HL-60/S4 (cell line): ENCODE data around the gene RNASE9.
"Not testable (repeated sequence)": the region's sequence is repeated elsewhere in the genome, so short reads cannot be mapped to it uniquely, and the experiment has no call there.

ENCODE experiments used
- in situ Hi-C: fragments of 300-500 bp; cut with MboI; formaldehyde crosslinking; loops from 2 replicates; pipeline ENCODE4 v1.14.3; 2022; ENCODE audit warnings: low sequenced_read_pairs

Gene RNASE9

GRCh38 chr14:20529806-20530205 lies 31.0 kb downstream of the RNASE9 start:
- in situ Hi-C loops = loop anchor here (5.0 kb wide), 1 partner anchor 77 kb away; no protein-coding TSS in a partner anchor

GRCh38 chr14:20524027-20524426 lies 36.8 kb downstream of the RNASE9 start:
- in situ Hi-C loops = no loop called here

- in situ Hi-C loops = no loop called here
Observed at GRCh38 chr14:20522332-20522731, 38.5 kb downstream of the RNASE9 start.

GRCh38 chr14:20516921-20517320 lies 43.9 kb downstream of the RNASE9 start:
- in situ Hi-C loops = no loop called here

GRCh38 chr14:20515846-20516245 lies 45.0 kb downstream of the RNASE9 start:
- in situ Hi-C loops = no loop called here

GRCh38 chr14:20512177-20512905 lies 48.5 kb downstream of the RNASE9 start:
- in situ Hi-C loops = no loop called here

GRCh38 chr14:20508367-20508766 lies 52.5 kb downstream of the RNASE9 start:
- in situ Hi-C loops = no loop called here

- in situ Hi-C loops = not testable (repeated sequence)
Observed at GRCh38 chr14:20507537-20507936, 53.3 kb downstream of the RNASE9 start.

GRCh38 chr14:20506752-20507151 lies 54.1 kb downstream of the RNASE9 start:
- in situ Hi-C loops = not testable (repeated sequence)

- in situ Hi-C loops = not testable (repeated sequence)
Observed at GRCh38 chr14:20506276-20506675, 54.6 kb downstream of the RNASE9 start.
